Chondrocyte (in vitro differentiated cells): ENCODE measurements around the gene UBQLN3. TPM values are rescaled to one million over a fixed set of nuclear protein-coding genes. Genes with fewer than 3 reads are reported as not detected.

Experiments used
- DNase-seq: peaks from one replicate; pipeline ENCODE4 v3.0.0; 2021; ENCODE audit warnings: mixed read lengths, low spot score
- H3K27ac Mint-ChIP-seq: one replicate; pipeline ENCODE4 v1.8.0; 2021; ENCODE audit warnings: mild to moderate bottlenecking, moderate library complexity, mixed read lengths; ENCODE audit not compliant: unreplicated experiment
- H3K27me3 Mint-ChIP-seq: 2 replicates; pipeline ENCODE4 v1.8.0; 2021; ENCODE audit warnings: low read depth, mixed read lengths
- H3K36me3 Mint-ChIP-seq: 2 replicates; pipeline ENCODE4 v1.8.0; 2021; ENCODE audit warnings: low read depth, mixed read lengths
- H3K4me1 Mint-ChIP-seq: 2 replicates; pipeline ENCODE4 v1.8.0; 2021; ENCODE audit warnings: low read depth, mild to moderate bottlenecking, mixed read lengths
- H3K4me3 Mint-ChIP-seq: one replicate; pipeline ENCODE4 v1.8.0; 2021; ENCODE audit warnings: mild to moderate bottlenecking, moderate library complexity, mixed read lengths; ENCODE audit not compliant: unreplicated experiment
- H3K9me3 Mint-ChIP-seq: 2 replicates; pipeline ENCODE4 v1.8.0; 2021; ENCODE audit warnings: low read depth, mixed read lengths
- total RNA-seq: library from RNA; stranded (reverse); gene quantifications from 3 replicates; pipeline ENCODE4 v1.2.1, GENCODE V29; 2021
- TF ChIP-seq, protein P1 (sequence below): fragments of 200-600 bp; sonication (generic); IDR thresholded peaks from 2 replicates; pipeline ENCODE4 v1.5.0; 2021; ENCODE audit warnings: antibody characterized with exemption, mild to moderate bottlenecking, moderate library complexity

The UBQLN3 gene
- total RNA-seq, 1 donor from 2014 or later: not detected

DNA sequence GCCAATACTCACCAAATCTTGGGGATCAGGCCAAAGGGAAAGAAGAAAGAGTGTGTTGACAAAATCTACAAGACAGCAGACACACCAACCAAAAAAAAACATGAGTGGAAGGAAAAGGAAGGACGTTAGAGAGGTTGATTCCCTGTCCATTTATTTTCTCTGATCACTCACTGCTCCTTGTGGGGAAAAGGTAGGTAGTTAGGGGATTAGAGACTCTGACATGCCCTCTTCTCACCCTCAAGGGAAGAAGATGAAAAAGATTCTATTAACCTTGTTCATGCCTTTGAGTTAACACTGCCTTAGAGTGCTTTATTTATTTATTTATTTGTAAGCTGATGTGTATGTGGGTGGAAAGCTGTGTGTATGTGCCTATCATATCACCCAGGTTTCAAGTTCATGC, 38.7 kb upstream of the UBQLN3 start, which contains the start of gene OR52H1:
TSS of gene OR52H1 (minus strand) at position 101 of the 400 bp plus-strand sequence. CDS start 3,035 bp downstream, outside the sequence.
- Mint-ChIP-seq H3K4me3 (no peak within 1 kb of the TSS), H3K9me3 (no peaks in the 10 kb centered on the region), H3K36me3 (no peaks in the 10 kb centered on the region), H3K27ac (no peak within 1 kb of the TSS), H3K4me1 (peaks cover 8% of the 10 kb centered on the region), H3K27me3 (no peaks in the 10 kb centered on the region)
- DNase-seq: no peak
- TF ChIP-seq, protein P1, sequence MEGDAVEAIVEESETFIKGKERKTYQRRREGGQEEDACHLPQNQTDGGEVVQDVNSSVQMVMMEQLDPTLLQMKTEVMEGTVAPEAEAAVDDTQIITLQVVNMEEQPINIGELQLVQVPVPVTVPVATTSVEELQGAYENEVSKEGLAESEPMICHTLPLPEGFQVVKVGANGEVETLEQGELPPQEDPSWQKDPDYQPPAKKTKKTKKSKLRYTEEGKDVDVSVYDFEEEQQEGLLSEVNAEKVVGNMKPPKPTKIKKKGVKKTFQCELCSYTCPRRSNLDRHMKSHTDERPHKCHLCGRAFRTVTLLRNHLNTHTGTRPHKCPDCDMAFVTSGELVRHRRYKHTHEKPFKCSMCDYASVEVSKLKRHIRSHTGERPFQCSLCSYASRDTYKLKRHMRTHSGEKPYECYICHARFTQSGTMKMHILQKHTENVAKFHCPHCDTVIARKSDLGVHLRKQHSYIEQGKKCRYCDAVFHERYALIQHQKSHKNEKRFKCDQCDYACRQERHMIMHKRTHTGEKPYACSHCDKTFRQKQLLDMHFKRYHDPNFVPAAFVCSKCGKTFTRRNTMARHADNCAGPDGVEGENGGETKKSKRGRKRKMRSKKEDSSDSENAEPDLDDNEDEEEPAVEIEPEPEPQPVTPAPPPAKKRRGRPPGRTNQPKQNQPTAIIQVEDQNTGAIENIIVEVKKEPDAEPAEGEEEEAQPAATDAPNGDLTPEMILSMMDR: no peak

DNA sequence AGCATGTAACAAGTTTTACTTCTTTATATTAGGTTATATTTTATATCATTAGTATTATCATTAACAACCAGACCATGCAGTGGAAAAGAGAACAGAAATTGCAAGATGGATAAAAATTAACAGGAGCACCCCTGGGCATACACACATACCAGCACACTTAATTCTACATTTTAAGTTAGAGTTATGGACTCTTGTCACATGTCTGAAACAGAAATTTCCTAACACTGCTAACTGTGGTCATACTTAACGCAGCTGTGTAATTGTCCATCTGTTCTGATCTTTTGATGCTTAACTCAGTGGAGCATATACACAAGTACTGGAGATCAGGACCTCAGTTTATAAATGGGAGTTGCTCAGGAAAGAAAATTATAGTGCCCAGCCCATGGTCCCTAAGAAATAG, 38.2 kb upstream of the UBQLN3 start:
- DNase-seq: no peak
- Mint-ChIP-seq H3K27ac (no peak overlapping the region), H3K4me1 (peaks cover 8% of the 10 kb centered on the region), H3K36me3 (no peaks in the 10 kb centered on the region), H3K27me3 (no peaks in the 10 kb centered on the region), H3K4me3 (no peak overlapping the region), H3K9me3 (no peaks in the 10 kb centered on the region)
- TF ChIP-seq, protein P1: no peak

DNA sequence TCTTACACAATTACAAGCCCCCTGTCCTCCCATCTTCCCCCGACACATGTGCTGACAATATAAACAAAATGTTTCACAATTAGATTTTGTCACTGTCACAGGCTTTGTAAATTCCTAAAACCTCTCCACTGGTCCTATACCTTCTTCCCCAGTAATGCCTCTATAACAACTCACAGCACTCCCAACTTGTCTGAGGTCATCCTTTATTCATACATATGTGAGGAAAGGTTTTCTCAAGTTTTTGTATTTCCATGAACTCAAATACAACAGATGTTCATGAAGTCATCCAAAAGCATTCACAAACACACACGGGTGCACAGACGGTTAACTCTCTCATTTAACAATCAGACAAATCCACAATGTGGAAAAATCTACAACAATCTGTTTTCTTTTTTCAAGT, 36.7 kb upstream of the UBQLN3 start:
- H3K36me3 Mint-ChIP-seq: no peaks in the 10 kb centered on the region
- H3K4me3 Mint-ChIP-seq: no peak overlapping the region
- no peaks in the 10 kb centered on the region for H3K9me3 Mint-ChIP-seq
- H3K4me1 Mint-ChIP-seq: peaks cover 8% of the 10 kb centered on the region
- H3K27me3 Mint-ChIP-seq: no peaks in the 10 kb centered on the region
- H3K27ac Mint-ChIP-seq: no peak overlapping the region
- TF ChIP-seq, protein P1: no peak
- DNase-seq: no peak

DNA sequence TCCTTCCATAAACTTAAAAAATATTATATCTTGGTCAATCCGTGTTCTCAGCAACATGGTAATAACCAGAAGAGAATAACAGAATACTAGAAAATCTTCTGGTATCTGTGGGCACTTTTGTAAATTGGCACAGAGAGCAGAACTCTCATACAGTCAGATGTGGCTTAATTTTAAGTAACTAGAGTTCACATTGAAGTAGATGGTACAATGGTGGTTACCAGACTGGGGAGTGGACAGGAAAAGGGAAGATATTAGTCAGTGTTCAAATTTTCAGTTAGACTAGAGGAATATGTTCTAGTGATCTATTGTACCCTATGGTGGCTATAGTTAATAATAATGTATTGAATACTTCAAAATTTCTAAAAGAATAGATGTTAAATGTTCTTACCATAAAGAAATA, 31.7 kb upstream of the UBQLN3 start:
- Mint-ChIP-seq H3K27ac (no peak overlapping the region), H3K9me3 (peaks cover 7% of the 10 kb centered on the region), H3K4me3 (no peak overlapping the region), H3K27me3 (peaks cover 9% of the 10 kb centered on the region), H3K4me1 (no peaks in the 10 kb centered on the region), H3K36me3 (no peaks in the 10 kb centered on the region)
- DNase-seq: no peak
- TF ChIP-seq, protein P1: no peak

DNA sequence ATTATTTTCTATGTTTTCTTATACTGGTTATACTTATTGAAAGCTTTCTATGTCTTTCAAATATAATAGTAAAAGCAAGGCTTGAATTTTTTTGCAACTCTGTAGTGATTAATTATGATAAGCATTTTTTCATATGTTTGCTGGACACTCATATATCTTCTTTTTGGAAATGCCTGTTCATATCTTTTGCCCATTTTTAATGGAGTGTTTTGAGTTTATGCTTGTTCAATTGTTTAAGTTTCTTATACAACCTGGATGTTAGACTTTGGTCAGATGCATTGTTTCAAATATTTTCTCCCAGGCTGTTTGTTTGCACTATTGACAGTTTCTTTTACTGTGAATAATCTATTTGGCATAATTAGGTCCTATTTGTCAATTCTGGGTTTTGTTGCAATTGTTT, 26.7 kb upstream of the UBQLN3 start:
- Mint-ChIP-seq H3K36me3 (no peaks in the 10 kb centered on the region), H3K27ac (no peak overlapping the region), H3K9me3 (peaks cover 7% of the 10 kb centered on the region), H3K4me1 (no peaks in the 10 kb centered on the region), H3K27me3 (peaks cover 17% of the 10 kb centered on the region), H3K4me3 (no peak overlapping the region)
- TF ChIP-seq, protein P1: no peak
- no peak for DNase-seq
